ENCODE data around the gene CLDN6.

The CLDN6 gene

GRCh38 chr16:3013998-3014690 is 3.8 kb downstream of the CLDN6 start:
- DNase-seq (ENCODE audit: low read depth in 3 of 3, low spot score in 1 of 3), result no peak

GRCh38 chr16:3013491-3013951 is 4.5 kb downstream of the CLDN6 start:
- no peak for DNase-seq (ENCODE audit: low read depth in 3 of 3, low spot score in 1 of 3)

- DNase-seq (ENCODE audit: low read depth in 3 of 3, low spot score in 1 of 3), result no peak
Observed at GRCh38 chr16:3012828-3013420, 5.1 kb downstream of the CLDN6 start, which contains the start of gene CLDN9. Gene CLDN9, plus strand, starts transcription at chr16:3012923. Its CDS starts 440 bp downstream, at chr16:3013363.

- DNase-seq (ENCODE audit: low read depth in 3 of 3, low spot score in 1 of 3), result no peak
Observed at GRCh38 chr16:3012246-3012645, 5.7 kb downstream of the CLDN6 start.

- DNase-seq (ENCODE audit: low read depth in 3 of 3, low spot score in 1 of 3), result no peak
Observed at GRCh38 chr16:3010510-3010909, 7.5 kb downstream of the CLDN6 start.

- DNase-seq (ENCODE audit: low read depth in 3 of 3, low spot score in 1 of 3), result no peak
Observed at GRCh38 chr16:3009568-3010390, 8.2 kb downstream of the CLDN6 start.

- no peak for DNase-seq (ENCODE audit: low read depth in 3 of 3, low spot score in 1 of 3)
Observed at GRCh38 chr16:3008690-3009037, 9.3 kb downstream of the CLDN6 start.

GRCh38 chr16:3007957-3008689 is 9.9 kb downstream of the CLDN6 start:
- no peak for DNase-seq (ENCODE audit: low read depth in 3 of 3, low spot score in 1 of 3)

- no peak for DNase-seq (ENCODE audit: low read depth in 3 of 3, low spot score in 1 of 3)
Observed at GRCh38 chr16:3007059-3007956, 10.7 kb downstream of the CLDN6 start.

- no peak for DNase-seq (ENCODE audit: low read depth in 3 of 3, low spot score in 1 of 3)
Observed at GRCh38 chr16:3004781-3005284, 13.2 kb downstream of the CLDN6 start.

- no peak for DNase-seq (ENCODE audit: low read depth in 3 of 3, low spot score in 1 of 3)
Observed at GRCh38 chr16:3004319-3004718, 13.7 kb downstream of the CLDN6 start.

GRCh38 chr16:3003582-3004270 is 14.3 kb downstream of the CLDN6 start:
- DNase-seq (ENCODE audit: low read depth in 3 of 3, low spot score in 1 of 3), result peak; percentile 88 to 96 (median 94)

GRCh38 chr16:3001316-3001715 is 16.7 kb downstream of the CLDN6 start:
- DNase-seq (ENCODE audit: low read depth in 3 of 3, low spot score in 1 of 3), result no peak

- DNase-seq (ENCODE audit: low read depth in 3 of 3, low spot score in 1 of 3), result no peak
Observed at GRCh38 chr16:3000540-3000939, 17.4 kb downstream of the CLDN6 start.

GRCh38 chr16:2999929-3000328 is 18.1 kb downstream of the CLDN6 start:
- no peak for DNase-seq (ENCODE audit: low read depth in 3 of 3, low spot score in 1 of 3)

GRCh38 chr16:2996298-2996697 is 21.7 kb downstream of the CLDN6 start:
- no peak for DNase-seq (ENCODE audit: low read depth in 3 of 3, low spot score in 1 of 3)

GRCh38 chr16:2992383-2993081 is 25.5 kb downstream of the CLDN6 start:
- no peak for DNase-seq (ENCODE audit: low read depth in 3 of 3, low spot score in 1 of 3)

GRCh38 chr16:2991566-2992261 is 26.3 kb downstream of the CLDN6 start:
- no peak for DNase-seq (ENCODE audit: low read depth in 3 of 3, low spot score in 1 of 3)

All from stimulated activated CD4-positive, alpha-beta T cell treated with anti-CD3 and anti-CD28 coated beads, TNF-alpha, amount 100 ng/mL, for 1 hour (primary cell).